ENCODE measurements around the gene SPDL1.
"Not testable (repeated sequence)": the region's sequence is repeated elsewhere in the genome, so short reads cannot be mapped to it uniquely, and the experiment has no call there.

The SPDL1 gene

GRCh38 chr5:169571355-169571754 is 12.2 kb upstream of the SPDL1 start:
- no peak for DNase-seq (ENCODE audit: extremely low read depth in 1 of 2, low read depth in 1 of 2)

- no peak for DNase-seq (ENCODE audit: extremely low read depth in 1 of 2, low read depth in 1 of 2)
Measured at GRCh38 chr5:169574134-169574646, 9.4 kb upstream of the SPDL1 start.

GRCh38 chr5:169576181-169576598 is 7.4 kb upstream of the SPDL1 start:
- DNase-seq (ENCODE audit: extremely low read depth in 1 of 2, low read depth in 1 of 2) = no peak

- DNase-seq (ENCODE audit: extremely low read depth in 1 of 2, low read depth in 1 of 2) = no peak
Measured at GRCh38 chr5:169577951-169578350, 5.6 kb upstream of the SPDL1 start.

GRCh38 chr5:169580964-169581363 is 2.6 kb upstream of the SPDL1 start:
- no peak for DNase-seq (ENCODE audit: extremely low read depth in 1 of 2, low read depth in 1 of 2)

- DNase-seq (ENCODE audit: extremely low read depth in 1 of 2, low read depth in 1 of 2) = peak in 1 of 2 donors; percentile 17
Measured at GRCh38 chr5:169581580-169582227, 1.9 kb upstream of the SPDL1 start.

GRCh38 chr5:169583101-169583423 is 511 bp upstream of the SPDL1 start:
- DNase-seq (ENCODE audit: extremely low read depth in 1 of 2, low read depth in 1 of 2) = no peak

GRCh38 chr5:169584998-169585451 is 1.5 kb downstream of the SPDL1 start:
- DNase-seq (ENCODE audit: extremely low read depth in 1 of 2, low read depth in 1 of 2) = no peak

- no peak for DNase-seq (ENCODE audit: extremely low read depth in 1 of 2, low read depth in 1 of 2)
Measured at GRCh38 chr5:169590602-169591001, 7.0 kb downstream of the SPDL1 start.

GRCh38 chr5:169591636-169592035 is 8.1 kb downstream of the SPDL1 start:
- no peak for DNase-seq (ENCODE audit: extremely low read depth in 1 of 2, low read depth in 1 of 2)

GRCh38 chr5:169592937-169593650 is 9.5 kb downstream of the SPDL1 start:
- no peak for DNase-seq (ENCODE audit: extremely low read depth in 1 of 2, low read depth in 1 of 2)

- DNase-seq (ENCODE audit: extremely low read depth in 1 of 2, low read depth in 1 of 2) = no peak
Measured at GRCh38 chr5:169595172-169595820, 11.7 kb downstream of the SPDL1 start.

- DNase-seq (ENCODE audit: extremely low read depth in 1 of 2, low read depth in 1 of 2) = no peak
Measured at GRCh38 chr5:169599451-169599850, 15.9 kb downstream of the SPDL1 start.

- no peak for DNase-seq (ENCODE audit: extremely low read depth in 1 of 2, low read depth in 1 of 2)
Measured at GRCh38 chr5:169602535-169602934, 19.0 kb downstream of the SPDL1 start.

GRCh38 chr5:169606279-169606678 is 22.7 kb downstream of the SPDL1 start:
- no peak for DNase-seq (ENCODE audit: extremely low read depth in 1 of 2, low read depth in 1 of 2)

GRCh38 chr5:169607882-169608281 is 24.3 kb downstream of the SPDL1 start:
- no peak for DNase-seq (ENCODE audit: extremely low read depth in 1 of 2, low read depth in 1 of 2)

- no peak for DNase-seq (ENCODE audit: extremely low read depth in 1 of 2, low read depth in 1 of 2)
Measured at GRCh38 chr5:169609716-169610115, 26.1 kb downstream of the SPDL1 start.

GRCh38 chr5:169610606-169611005 is 27.0 kb downstream of the SPDL1 start:
- no peak for DNase-seq (ENCODE audit: extremely low read depth in 1 of 2, low read depth in 1 of 2)

- no peak for DNase-seq (ENCODE audit: extremely low read depth in 1 of 2, low read depth in 1 of 2)
Measured at GRCh38 chr5:169615561-169615960, 32.0 kb downstream of the SPDL1 start.

GRCh38 chr5:169624307-169624706 is 40.7 kb downstream of the SPDL1 start:
- not testable (repeated sequence) for DNase-seq (ENCODE audit: extremely low read depth in 1 of 2, low read depth in 1 of 2)

- DNase-seq (ENCODE audit: extremely low read depth in 1 of 2, low read depth in 1 of 2) = no peak
Measured at GRCh38 chr5:169626779-169627178, 43.2 kb downstream of the SPDL1 start.

GRCh38 chr5:169627551-169627950 is 44.0 kb downstream of the SPDL1 start:
- DNase-seq (ENCODE audit: extremely low read depth in 1 of 2, low read depth in 1 of 2) = no peak

All from activated CD8-positive, alpha-beta memory T cell treated with anti-CD3 and anti-CD28 coated beads for 1 hour (primary cell).